Esophagus muscularis mucosa (tissue), 3 donors: ENCODE results near the gene AAK1.

Experiments used
- EP300 ChIP-seq: sonication (generic); formaldehyde crosslinking; IDR thresholded peaks from one replicate; pipeline ENCODE4 v1.6.1; 2017; ENCODE audit warnings: antibody characterized with exemption
- POLR2AphosphoS5 ChIP-seq, 2 donors: sonication (generic); formaldehyde crosslinking; IDR thresholded peaks; one replicate each; pipeline ENCODE4 v1.6.1; 2017; ENCODE audit warnings: antibody characterized with exemption in 2 of 2

DNA sequence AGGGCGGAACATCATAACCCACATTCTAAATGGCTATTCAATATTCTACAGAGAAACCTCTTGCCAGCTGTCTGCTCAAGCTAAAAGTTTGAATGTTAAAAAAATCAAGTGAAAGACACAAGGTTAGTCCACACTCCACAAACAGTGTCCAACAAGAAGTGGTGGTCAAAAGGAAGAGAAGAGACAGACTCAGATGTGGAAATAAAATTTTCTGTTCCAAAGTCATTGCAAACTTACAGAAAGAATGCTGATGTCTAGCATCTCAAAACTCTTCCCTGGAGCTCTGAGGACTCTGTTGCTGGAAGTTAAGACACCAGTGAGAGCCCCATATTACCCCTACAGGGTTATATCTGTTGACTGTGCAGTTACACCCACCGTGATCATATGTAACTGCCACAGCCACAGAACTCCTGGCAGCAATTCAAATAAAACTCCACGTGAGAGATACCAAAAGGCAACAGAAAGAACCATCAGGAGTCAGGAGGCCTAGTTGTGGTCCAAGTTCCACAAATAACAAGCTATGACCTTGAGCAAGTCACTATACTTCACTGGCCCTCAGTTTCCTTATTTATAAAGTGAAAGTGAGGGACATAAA is 60.9 kb downstream of the AAK1 start:
- TF ChIP-seq POLR2AphosphoS5 (IDR thresholded peaks at IDR 0.05) (no peak), EP300 (no peak)
